Astrocyte (in vitro differentiated cells and primary cell): ENCODE results near the gene EVA1B. TPM values are rescaled to one million over a fixed set of nuclear protein-coding genes. Genes with fewer than 3 reads are reported as not detected.

Source experiments
- DNase-seq: peaks from one replicate; pipeline ENCODE4 v3.0.0-alpha.2; 2010; ENCODE audit warnings: low read depth
- FAIRE-seq: peaks from 2 replicates; lab custom pipeline; 2011; peaks lifted over from hg19 to GRCh38; lab: Jason Lieb, UNC
- H2AFZ ChIP-seq: 2 replicates; pipeline ENCODE4 v1.6.0; 2012; ENCODE audit warnings: low read depth, low read length, inconsistent platforms
- H3K27ac ChIP-seq: 2 replicates; pipeline ENCODE4 v1.5.1; 2011; ENCODE audit warnings: low read depth, low read length, inconsistent platforms
- H3K27me3 ChIP-seq: 2 replicates; pipeline ENCODE4 v1.6.0; 2011; ENCODE audit warnings: low read length, inconsistent platforms; ENCODE audit not compliant: insufficient read depth
- H3K36me3 ChIP-seq: 2 replicates; pipeline ENCODE4 v1.5.1; 2011; ENCODE audit warnings: low read length, inconsistent platforms; ENCODE audit not compliant: insufficient read depth
- H3K4me1 ChIP-seq: 2 replicates; pipeline ENCODE4 v1.5.1; 2011; ENCODE audit warnings: low read length, inconsistent platforms; ENCODE audit not compliant: insufficient read depth
- H3K4me2 ChIP-seq: 2 replicates; pipeline ENCODE4 v1.6.0; 2012; ENCODE audit warnings: low read length, inconsistent platforms
- H3K4me3 ChIP-seq: 2 replicates; pipeline ENCODE4 v1.5.1; 2011; ENCODE audit warnings: low read depth, mild to moderate bottlenecking, low read length, inconsistent platforms; ENCODE audit not compliant: insufficient read depth
- H3K79me2 ChIP-seq: 2 replicates; pipeline ENCODE4 v1.6.0; 2012; ENCODE audit warnings: mild to moderate bottlenecking, low read length, inconsistent platforms; ENCODE audit not compliant: insufficient read depth
- H3K9ac ChIP-seq: 2 replicates; pipeline ENCODE4 v1.6.0; 2012; ENCODE audit warnings: mild to moderate bottlenecking, low read length, inconsistent platforms
- H3K9me3 ChIP-seq: 2 replicates; pipeline ENCODE4 v1.5.1; 2012; ENCODE audit warnings: low read depth, mild to moderate bottlenecking, low read length, inconsistent platforms; ENCODE audit not compliant: insufficient read depth
- H4K20me1 ChIP-seq: 2 replicates; pipeline ENCODE4 v1.6.0; 2012; ENCODE audit warnings: low read length, inconsistent platforms; ENCODE audit not compliant: insufficient read depth
- H3K27ac Mint-ChIP-seq: one replicate; pipeline ENCODE4 v1.8.0; 2021; ENCODE audit warnings: mild to moderate bottlenecking, mixed read lengths; ENCODE audit not compliant: unreplicated experiment
- H3K27me3 Mint-ChIP-seq: one replicate; pipeline ENCODE4 v1.8.0; 2021; ENCODE audit warnings: low read depth, mixed read lengths; ENCODE audit not compliant: unreplicated experiment
- H3K36me3 Mint-ChIP-seq: one replicate; pipeline ENCODE4 v1.8.0; 2021; ENCODE audit warnings: low read depth, mixed read lengths; ENCODE audit not compliant: unreplicated experiment
- H3K4me1 Mint-ChIP-seq: one replicate; pipeline ENCODE4 v1.8.0; 2021; ENCODE audit warnings: low read depth, mixed read lengths; ENCODE audit not compliant: unreplicated experiment
- H3K4me3 Mint-ChIP-seq: one replicate; pipeline ENCODE4 v1.8.0; 2021; ENCODE audit warnings: mild to moderate bottlenecking, moderate library complexity, mixed read lengths; ENCODE audit not compliant: unreplicated experiment
- H3K9me3 Mint-ChIP-seq: one replicate; pipeline ENCODE4 v1.8.0; 2021; ENCODE audit warnings: mild to moderate bottlenecking, mixed read lengths; ENCODE audit not compliant: unreplicated experiment
- EZH2 ChIP-seq: IDR thresholded peaks from 2 replicates; pipeline ENCODE4 v1.6.1; 2012; ENCODE audit warnings: mild to moderate bottlenecking, low read length, inconsistent platforms; ENCODE audit not compliant: insufficient read depth
- total RNA-seq: library from RNA; stranded (reverse); gene quantifications from 2 replicates; pipeline ENCODE4 v1.2.1, GENCODE V29; 2021
- TF ChIP-seq, protein P1 (sequence below): IDR thresholded peaks from 2 replicates; pipeline ENCODE4 v1.5.1; 2011; ENCODE audit warnings: low read depth, mild to moderate bottlenecking, inconsistent platforms, low read length, moderate library complexity; ENCODE audit not compliant: insufficient read depth

EVA1B gene
- total RNA-seq, 1 donor from 2014 or later = 57.3 TPM

- Histone ChIP-seq H3K9ac (peak overlapping the region; percentile 84), H3K9me3 (no peaks in the 10 kb centered on the region), H3K27ac (peak overlapping the region; percentile 98), H2AFZ (no peak overlapping the region), H3K4me1 (peaks cover 47% of the 10 kb centered on the region), H3K36me3 (peaks cover 26% of the 10 kb centered on the region), H3K27me3 (no peaks in the 10 kb centered on the region), H3K79me2 (no peaks in the 10 kb centered on the region), H3K4me3 (peak overlapping the region; percentile 40), H4K20me1 (no peaks in the 10 kb centered on the region), H3K4me2 (peak overlapping the region; percentile 83)
- Mint-ChIP-seq H3K36me3 (peaks cover 41% of the 10 kb centered on the region), H3K4me3 (peak overlapping the region; percentile 27), H3K27ac (peak overlapping the region; percentile 100), H3K9me3 (no peaks in the 10 kb centered on the region), H3K27me3 (no peaks in the 10 kb centered on the region), H3K4me1 (peaks cover 54% of the 10 kb centered on the region)
- peak; percentile 81 for DNase-seq
- no peak for TF ChIP-seq EZH2
- peak; percentile 97 for FAIRE-seq
Observed at GRCh38 chr1:36350659-36351226, 27.3 kb upstream of the EVA1B start.

DNA sequence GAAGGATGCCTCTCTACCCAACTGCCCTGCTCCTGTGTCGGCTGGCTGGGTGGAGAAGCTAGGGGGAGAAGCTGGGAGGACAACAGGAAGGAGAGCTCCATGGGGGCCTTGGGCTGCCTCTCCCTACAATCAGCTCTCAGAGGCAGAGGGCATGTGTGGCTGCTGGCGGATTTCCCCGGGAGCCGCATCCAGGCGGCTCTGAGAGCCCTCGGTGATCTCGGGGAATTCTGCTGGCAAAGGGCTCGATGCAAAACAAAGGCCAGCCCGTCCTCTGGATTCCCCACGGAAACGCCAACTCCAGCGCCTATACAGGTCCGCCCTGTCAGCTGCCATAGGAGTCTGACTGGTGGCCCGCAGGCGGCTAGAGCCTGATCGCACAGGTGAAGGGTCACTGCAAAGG lies 26.4 kb upstream of the EVA1B start:
- no peak for TF ChIP-seq EZH2
- TF ChIP-seq, protein P1, sequence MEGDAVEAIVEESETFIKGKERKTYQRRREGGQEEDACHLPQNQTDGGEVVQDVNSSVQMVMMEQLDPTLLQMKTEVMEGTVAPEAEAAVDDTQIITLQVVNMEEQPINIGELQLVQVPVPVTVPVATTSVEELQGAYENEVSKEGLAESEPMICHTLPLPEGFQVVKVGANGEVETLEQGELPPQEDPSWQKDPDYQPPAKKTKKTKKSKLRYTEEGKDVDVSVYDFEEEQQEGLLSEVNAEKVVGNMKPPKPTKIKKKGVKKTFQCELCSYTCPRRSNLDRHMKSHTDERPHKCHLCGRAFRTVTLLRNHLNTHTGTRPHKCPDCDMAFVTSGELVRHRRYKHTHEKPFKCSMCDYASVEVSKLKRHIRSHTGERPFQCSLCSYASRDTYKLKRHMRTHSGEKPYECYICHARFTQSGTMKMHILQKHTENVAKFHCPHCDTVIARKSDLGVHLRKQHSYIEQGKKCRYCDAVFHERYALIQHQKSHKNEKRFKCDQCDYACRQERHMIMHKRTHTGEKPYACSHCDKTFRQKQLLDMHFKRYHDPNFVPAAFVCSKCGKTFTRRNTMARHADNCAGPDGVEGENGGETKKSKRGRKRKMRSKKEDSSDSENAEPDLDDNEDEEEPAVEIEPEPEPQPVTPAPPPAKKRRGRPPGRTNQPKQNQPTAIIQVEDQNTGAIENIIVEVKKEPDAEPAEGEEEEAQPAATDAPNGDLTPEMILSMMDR = no peak
- DNase-seq = peak; percentile 32
- H3K9ac ChIP-seq = peak overlapping the region; percentile 84
- no peaks in the 10 kb centered on the region for H3K27me3 ChIP-seq
- no peaks in the 10 kb centered on the region for H3K9me3 ChIP-seq
- peaks cover 27% of the 10 kb centered on the region for H3K36me3 ChIP-seq
- no peaks in the 10 kb centered on the region for H3K9me3 Mint-ChIP-seq
- H3K4me3 ChIP-seq = no peak overlapping the region
- H3K36me3 Mint-ChIP-seq = peaks cover 42% of the 10 kb centered on the region
- peaks cover 54% of the 10 kb centered on the region for H3K4me1 Mint-ChIP-seq
- no peaks in the 10 kb centered on the region for H3K79me2 ChIP-seq
- H3K27ac Mint-ChIP-seq = peak overlapping the region; percentile 100
- peak overlapping the region; percentile 98 for H3K27ac ChIP-seq
- no peak overlapping the region for H3K4me3 Mint-ChIP-seq
- no peaks in the 10 kb centered on the region for H4K20me1 ChIP-seq
- FAIRE-seq = no peak
- H3K4me1 ChIP-seq = peaks cover 47% of the 10 kb centered on the region
- H3K4me2 ChIP-seq = peak overlapping the region; percentile 83
- H3K27me3 Mint-ChIP-seq = no peaks in the 10 kb centered on the region
- H2AFZ ChIP-seq = no peak overlapping the region

- no peak for TF ChIP-seq EZH2
- TF ChIP-seq, protein P1 = no peak
- peak; percentile 46 for DNase-seq
- H4K20me1 ChIP-seq = no peaks in the 10 kb centered on the region
- H3K9ac ChIP-seq = peak overlapping the region; percentile 84
- no peaks in the 10 kb centered on the region for H3K9me3 Mint-ChIP-seq
- no peak overlapping the region for H2AFZ ChIP-seq
- H3K4me3 ChIP-seq = no peak overlapping the region
- H3K79me2 ChIP-seq = no peaks in the 10 kb centered on the region
- H3K27me3 ChIP-seq = no peaks in the 10 kb centered on the region
- H3K27ac Mint-ChIP-seq = peak overlapping the region; percentile 75
- H3K4me1 Mint-ChIP-seq = peaks cover 52% of the 10 kb centered on the region
- no peaks in the 10 kb centered on the region for H3K27me3 Mint-ChIP-seq
- no peak for FAIRE-seq
- peaks cover 47% of the 10 kb centered on the region for H3K4me1 ChIP-seq
- peak overlapping the region; percentile 98 for H3K27ac ChIP-seq
- peaks cover 38% of the 10 kb centered on the region for H3K36me3 Mint-ChIP-seq
- peaks cover 21% of the 10 kb centered on the region for H3K36me3 ChIP-seq
- no peaks in the 10 kb centered on the region for H3K9me3 ChIP-seq
- peak overlapping the region; percentile 22 for H3K4me3 Mint-ChIP-seq
- peak overlapping the region; percentile 83 for H3K4me2 ChIP-seq
Observed at GRCh38 chr1:36349241-36349671, 25.8 kb upstream of the EVA1B start.
